HEK293T (cell line): ENCODE measurements around the gene APOF.

Source experiments
- ELF4 ChIP-seq: fragments of 450-650 bp; IDR thresholded peaks from 2 replicates; pipeline ENCODE4 v1.6.1; 2017; ENCODE audit warnings: antibody characterized with exemption
- FOXA1 ChIP-seq: fragments of 450-650 bp; IDR thresholded peaks from 2 replicates; pipeline ENCODE4 v1.6.1; 2016; ENCODE audit warnings: mild to moderate bottlenecking
- FOXM1 ChIP-seq: fragments of 450-650 bp; IDR thresholded peaks from 2 replicates; pipeline ENCODE4 v1.6.1; 2017; ENCODE audit warnings: mild to moderate bottlenecking, borderline replicate concordance
- LEF1 ChIP-seq: fragments of 450-650 bp; IDR thresholded peaks from 2 replicates; pipeline ENCODE4 v1.6.1; 2017; ENCODE audit warnings: mild to moderate bottlenecking, borderline replicate concordance
- SP1 ChIP-seq: fragments of 450-650 bp; IDR thresholded peaks from 2 replicates; pipeline ENCODE4 v1.6.1; 2017
- SUZ12 ChIP-seq: fragments of 450-650 bp; IDR thresholded peaks from 2 replicates; pipeline ENCODE4 v1.6.1; 2016; ENCODE audit warnings: mild to moderate bottlenecking

- TF ChIP-seq SP1 (no peak), FOXA1 (no peak), FOXM1 (no peak), SUZ12 (no peak), ELF4 (no peak), LEF1 (no peak)
Observed at GRCh38 chr12:56341616-56342015, 21.0 kb downstream of the APOF start.
